ENCODE measurements around the gene LPP. TPM values are rescaled to one million over a fixed set of nuclear protein-coding genes. Genes with fewer than 3 reads are reported as not detected.

LPP gene
- total RNA-seq, 1 experiment from 2014 or later, result 148 TPM

GRCh38 chr3:188814581-188814980, 660.6 kb downstream of the LPP start:
- BruUV-seq (replicated peaks), result no TSS peak
- H3K36me3 ChIP-seq (ENCODE audit: low read depth), result no peaks in the 10 kb centered on the region
- ChIA-PET POLR2A (ENCODE audit: unreplicated experiment) (no interaction called here), CTCF (no interaction called here)
- peaks cover 34% of the 10 kb centered on the region for H3F3A ChIP-seq (ENCODE audit: insufficient read depth, low read depth)
- peaks cover 33% of the 10 kb centered on the region for H3K4me1 ChIP-seq (replicated peaks; ENCODE audit: insufficient read depth)
- H3K27me3 ChIP-seq (ENCODE audit: insufficient read depth, low read depth), result no peaks in the 10 kb centered on the region
- H3K27ac ChIP-seq, result no peak overlapping the region
- no peak for TF ChIP-seq EZH2 (IDR thresholded peaks at IDR 0.05; ENCODE audit: low read depth)
- TF ChIP-seq, protein P1, sequence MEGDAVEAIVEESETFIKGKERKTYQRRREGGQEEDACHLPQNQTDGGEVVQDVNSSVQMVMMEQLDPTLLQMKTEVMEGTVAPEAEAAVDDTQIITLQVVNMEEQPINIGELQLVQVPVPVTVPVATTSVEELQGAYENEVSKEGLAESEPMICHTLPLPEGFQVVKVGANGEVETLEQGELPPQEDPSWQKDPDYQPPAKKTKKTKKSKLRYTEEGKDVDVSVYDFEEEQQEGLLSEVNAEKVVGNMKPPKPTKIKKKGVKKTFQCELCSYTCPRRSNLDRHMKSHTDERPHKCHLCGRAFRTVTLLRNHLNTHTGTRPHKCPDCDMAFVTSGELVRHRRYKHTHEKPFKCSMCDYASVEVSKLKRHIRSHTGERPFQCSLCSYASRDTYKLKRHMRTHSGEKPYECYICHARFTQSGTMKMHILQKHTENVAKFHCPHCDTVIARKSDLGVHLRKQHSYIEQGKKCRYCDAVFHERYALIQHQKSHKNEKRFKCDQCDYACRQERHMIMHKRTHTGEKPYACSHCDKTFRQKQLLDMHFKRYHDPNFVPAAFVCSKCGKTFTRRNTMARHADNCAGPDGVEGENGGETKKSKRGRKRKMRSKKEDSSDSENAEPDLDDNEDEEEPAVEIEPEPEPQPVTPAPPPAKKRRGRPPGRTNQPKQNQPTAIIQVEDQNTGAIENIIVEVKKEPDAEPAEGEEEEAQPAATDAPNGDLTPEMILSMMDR (conservative IDR thresholded peaks at IDR 0.05), result no peak
- no peak overlapping the region for H3K4me2 ChIP-seq
- no peaks in the 10 kb centered on the region for H3K9me3 ChIP-seq (ENCODE audit: insufficient read depth, low read depth)
- H3K9me2 ChIP-seq (ENCODE audit: insufficient read depth), result no peaks in the 10 kb centered on the region
- H2AFZ ChIP-seq, result no peak overlapping the region
- H3K4me3 ChIP-seq, result no peak overlapping the region
- intact Hi-C loops (cut with micrococcal nuclease; ENCODE audit: unreplicated experiment), result loop anchor here (10.0 kb wide), 1 partner anchor 650 kb away; no protein-coding TSS in a partner anchor
- DNase-seq, result no peak
- no peaks in the 10 kb centered on the region for H3K79me2 ChIP-seq (ENCODE audit: low read depth)
- no peaks in the 10 kb centered on the region for H4K20me1 ChIP-seq (ENCODE audit: insufficient read depth)

DNA sequence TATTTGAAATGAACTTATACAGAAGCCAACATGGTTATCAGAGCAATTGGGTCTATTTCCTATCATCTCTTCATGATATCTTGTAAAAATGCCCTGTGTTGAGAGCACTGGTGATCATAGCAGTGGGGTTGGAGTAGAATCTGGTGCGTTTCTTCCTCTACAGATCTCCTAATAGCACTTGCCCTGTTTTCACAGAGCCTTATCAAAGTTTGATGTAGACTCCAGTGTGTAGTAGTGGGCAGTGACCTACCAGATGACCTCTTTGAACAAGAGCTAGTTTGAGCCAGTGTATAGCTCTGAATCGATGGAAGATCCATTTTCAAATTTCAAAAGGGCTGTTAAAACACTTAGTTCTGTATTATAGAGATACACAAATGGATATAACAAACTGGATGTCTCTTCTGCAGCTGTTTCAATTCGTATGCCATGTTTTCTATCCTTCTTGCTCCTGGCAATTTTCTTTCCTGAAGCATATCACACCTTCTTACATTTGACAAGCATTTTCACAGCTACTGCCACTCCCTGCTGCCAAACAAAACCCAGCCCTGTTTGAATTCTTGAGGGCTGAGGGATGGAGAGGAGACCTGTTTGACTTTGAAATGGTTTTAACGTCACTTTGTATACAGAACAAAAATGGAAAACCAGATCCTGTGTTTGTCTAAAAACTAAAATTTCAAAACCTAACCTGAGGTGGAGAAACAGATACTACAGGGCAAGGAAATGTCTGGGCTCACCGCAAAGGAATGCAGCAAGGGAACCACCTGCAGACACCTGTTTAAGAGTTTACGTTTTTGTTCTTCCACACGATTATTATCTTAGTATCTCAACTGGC, 663.4 kb downstream of the LPP start:
- no peak overlapping the region for H2AFZ ChIP-seq
- TF ChIP-seq, protein P1 (conservative IDR thresholded peaks at IDR 0.05), result no peak
- no peak for TF ChIP-seq EZH2 (IDR thresholded peaks at IDR 0.05; ENCODE audit: low read depth)
- no peaks in the 10 kb centered on the region for H3K36me3 ChIP-seq (ENCODE audit: low read depth)
- H3K4me3 ChIP-seq, result peak overlapping the region; percentile 22; the same call in 1 of the 2 replicates
- intact Hi-C loops (cut with micrococcal nuclease; ENCODE audit: unreplicated experiment), result loop anchor here (1.0 to 10.0 kb wide), 6 partner anchors 63 to 1079 kb away; no protein-coding TSS in a partner anchor
- H3K9me2 ChIP-seq (ENCODE audit: insufficient read depth), result no peaks in the 10 kb centered on the region
- no peaks in the 10 kb centered on the region for H3K27me3 ChIP-seq (ENCODE audit: insufficient read depth, low read depth)
- no peaks in the 10 kb centered on the region for H4K20me1 ChIP-seq (ENCODE audit: insufficient read depth)
- H3K4me2 ChIP-seq, result peak overlapping the region; percentile 60
- H3K4me1 ChIP-seq (replicated peaks; ENCODE audit: insufficient read depth), result peaks cover 33% of the 10 kb centered on the region
- BruUV-seq (replicated peaks), result no TSS peak
- H3K79me2 ChIP-seq (ENCODE audit: low read depth), result no peaks in the 10 kb centered on the region
- CTCF ChIA-PET, result no interaction called here
- H3K9me3 ChIP-seq (ENCODE audit: insufficient read depth, low read depth), result no peaks in the 10 kb centered on the region
- peak overlapping the region; percentile 82 for H3K27ac ChIP-seq
- peak; percentile 72 to 98 for DNase-seq
- POLR2A ChIA-PET (ENCODE audit: unreplicated experiment), result interaction anchor here (0.6 to 1.2 kb wide), 4 partner anchors 130 to 1072 kb away, joined by 4 to 5 read pairs (median 5); partner anchors contain the start of gene BCL6
- peaks cover 34% of the 10 kb centered on the region for H3F3A ChIP-seq (ENCODE audit: insufficient read depth, low read depth)

DNA sequence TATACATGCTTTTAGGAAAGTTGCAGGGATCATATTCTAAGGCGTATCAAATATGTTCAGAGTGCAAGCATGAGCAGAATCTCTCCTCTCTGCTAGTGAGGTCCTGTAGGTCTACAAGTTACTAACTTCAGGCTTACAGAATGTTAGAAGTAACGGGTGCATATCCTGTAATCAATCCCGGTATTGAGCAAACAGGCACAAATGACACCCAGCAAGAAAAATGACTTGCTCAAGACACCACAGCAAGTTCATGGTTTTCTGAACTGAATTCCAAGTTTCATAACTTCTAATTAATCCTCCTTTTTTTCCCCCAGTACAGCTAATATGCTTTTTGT, 663.9 kb downstream of the LPP start:
- Histone ChIP-seq H3K27me3 (ENCODE audit: insufficient read depth, low read depth) (no peaks in the 10 kb centered on the region), H3K9me3 (ENCODE audit: insufficient read depth, low read depth) (no peaks in the 10 kb centered on the region), H4K20me1 (ENCODE audit: insufficient read depth) (no peaks in the 10 kb centered on the region), H3K4me3 (no peak overlapping the region; the same call in 1 of the 2 replicates), H2AFZ (no peak overlapping the region), H3K79me2 (ENCODE audit: low read depth) (no peaks in the 10 kb centered on the region), H3K4me2 (peak overlapping the region; percentile 60), H3K9me2 (ENCODE audit: insufficient read depth) (no peaks in the 10 kb centered on the region), H3K36me3 (ENCODE audit: low read depth) (no peaks in the 10 kb centered on the region), H3F3A (ENCODE audit: insufficient read depth, low read depth) (peaks cover 34% of the 10 kb centered on the region), H3K27ac (peak overlapping the region; percentile 82), H3K4me1 (replicated peaks; ENCODE audit: insufficient read depth) (peaks cover 33% of the 10 kb centered on the region)
- DNase-seq, result no peak
- POLR2A ChIA-PET (ENCODE audit: unreplicated experiment), result interaction anchor here (0.8 to 1.2 kb wide), 3 partner anchors 130 to 1072 kb away, joined by 4 to 5 read pairs (median 5); partner anchors contain the start of gene BCL6
- TF ChIP-seq, protein P1 (conservative IDR thresholded peaks at IDR 0.05), result no peak
- no peak for TF ChIP-seq EZH2 (IDR thresholded peaks at IDR 0.05; ENCODE audit: low read depth)
- intact Hi-C loops (cut with micrococcal nuclease; ENCODE audit: unreplicated experiment), result loop anchor here (1.0 to 10.0 kb wide), 6 partner anchors 63 to 1079 kb away; no protein-coding TSS in a partner anchor
- no TSS peak for BruUV-seq (replicated peaks)
- CTCF ChIA-PET, result no interaction called here

All from PC-9 (cell line).